SU-DHL-6 (cell line): ENCODE data around the gene KLF2.

Experiments used
- CTCF ChIP-seq: fragments of 200-600 bp; sonication (generic); IDR thresholded peaks from one replicate; pipeline ENCODE4 v1.5.1; 2017; ENCODE audit warnings: antibody characterized with exemption, mild to moderate bottlenecking, low read length, moderate library complexity; ENCODE audit not compliant: insufficient read depth, poor library complexity, severe bottlenecking
- EZH2phosphoT487 ChIP-seq: fragments of 200-600 bp; sonication (generic), shearing (Covaris generic); conservative IDR thresholded peaks from 2 replicates; pipeline ENCODE4 v1.6.1; 2018; ENCODE audit warnings: mild to moderate bottlenecking, antibody characterized with exemption, low read length, moderate library complexity, mixed read lengths

- TF ChIP-seq CTCF (no peak), EZH2phosphoT487 (no peak)
These were observed 17.5 kb downstream of the KLF2 start for GRCh38 chr19:16342002-16342715.
